ENCODE results near the gene WNT9B. TPM values are rescaled to one million over a fixed set of nuclear protein-coding genes. Genes with fewer than 3 reads are reported as not detected.

WNT9B gene
- total RNA-seq, 3 donors from 2014 or later (not counting 1 experiment from before 2014, with no cell fraction given) = not detected

DNA sequence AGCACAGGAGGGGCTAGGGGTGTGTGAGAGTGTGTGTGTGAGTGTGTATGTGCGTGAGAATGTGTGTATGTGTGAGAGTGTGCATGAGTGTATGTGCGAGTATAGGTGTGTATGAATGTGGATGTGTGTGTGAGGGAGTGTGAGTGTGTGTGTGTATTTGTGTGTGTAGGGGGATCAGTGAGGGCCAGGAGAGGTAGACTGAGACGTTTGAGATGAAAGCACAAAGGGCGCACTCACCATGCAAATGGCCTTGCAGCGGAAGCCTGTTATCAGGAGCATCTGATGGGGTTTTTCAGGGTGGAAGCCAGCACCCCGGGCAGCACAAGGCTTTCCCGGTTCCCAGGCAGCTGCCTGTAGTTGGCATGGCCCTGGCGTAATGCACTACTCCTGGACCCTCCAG lies 14.9 kb downstream of the WNT9B start:
- 87% methylated on average over 8 of the region's 8 CpGs for WGBS (ENCODE audit: insufficient coverage)
- Mint-ChIP-seq H3K4me3 (no peak overlapping the region), H3K27me3 (ENCODE audit: low read depth in 2 of 2) (peaks cover 9 to 14% of the 10 kb centered on the region in 2 donors), H3K4me1 (peaks cover 5 to 6% of the 10 kb centered on the region in 2 donors), H3K36me3 (no peaks in the 10 kb centered on the region), H3K27ac (no peak overlapping the region), H3K9me3 (no peaks in the 10 kb centered on the region)
- Histone ChIP-seq H3K36me3 (ENCODE audit: control insufficient read depth, insufficient read depth, low read length) (no peaks in the 10 kb centered on the region), H3K4me3 (ENCODE audit: low read length) (no peak overlapping the region), H3K27ac (ENCODE audit: low read length) (no peak overlapping the region), H3K4me1 (ENCODE audit: control insufficient read depth, insufficient read depth, low read length) (peaks cover 8% of the 10 kb centered on the region), H3K27me3 (ENCODE audit: control insufficient read depth, insufficient read depth, low read length) (no peaks in the 10 kb centered on the region), H3K9me3 (ENCODE audit: control insufficient read depth, insufficient read depth, low read length) (no peaks in the 10 kb centered on the region)
- TF ChIP-seq, protein P1, sequence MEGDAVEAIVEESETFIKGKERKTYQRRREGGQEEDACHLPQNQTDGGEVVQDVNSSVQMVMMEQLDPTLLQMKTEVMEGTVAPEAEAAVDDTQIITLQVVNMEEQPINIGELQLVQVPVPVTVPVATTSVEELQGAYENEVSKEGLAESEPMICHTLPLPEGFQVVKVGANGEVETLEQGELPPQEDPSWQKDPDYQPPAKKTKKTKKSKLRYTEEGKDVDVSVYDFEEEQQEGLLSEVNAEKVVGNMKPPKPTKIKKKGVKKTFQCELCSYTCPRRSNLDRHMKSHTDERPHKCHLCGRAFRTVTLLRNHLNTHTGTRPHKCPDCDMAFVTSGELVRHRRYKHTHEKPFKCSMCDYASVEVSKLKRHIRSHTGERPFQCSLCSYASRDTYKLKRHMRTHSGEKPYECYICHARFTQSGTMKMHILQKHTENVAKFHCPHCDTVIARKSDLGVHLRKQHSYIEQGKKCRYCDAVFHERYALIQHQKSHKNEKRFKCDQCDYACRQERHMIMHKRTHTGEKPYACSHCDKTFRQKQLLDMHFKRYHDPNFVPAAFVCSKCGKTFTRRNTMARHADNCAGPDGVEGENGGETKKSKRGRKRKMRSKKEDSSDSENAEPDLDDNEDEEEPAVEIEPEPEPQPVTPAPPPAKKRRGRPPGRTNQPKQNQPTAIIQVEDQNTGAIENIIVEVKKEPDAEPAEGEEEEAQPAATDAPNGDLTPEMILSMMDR (IDR thresholded peaks at IDR 0.05) = no peak
- intact Hi-C loops (cut with micrococcal nuclease) = no loop called here
- DNase-seq (no peak), ATAC-seq (no peak)

DNA sequence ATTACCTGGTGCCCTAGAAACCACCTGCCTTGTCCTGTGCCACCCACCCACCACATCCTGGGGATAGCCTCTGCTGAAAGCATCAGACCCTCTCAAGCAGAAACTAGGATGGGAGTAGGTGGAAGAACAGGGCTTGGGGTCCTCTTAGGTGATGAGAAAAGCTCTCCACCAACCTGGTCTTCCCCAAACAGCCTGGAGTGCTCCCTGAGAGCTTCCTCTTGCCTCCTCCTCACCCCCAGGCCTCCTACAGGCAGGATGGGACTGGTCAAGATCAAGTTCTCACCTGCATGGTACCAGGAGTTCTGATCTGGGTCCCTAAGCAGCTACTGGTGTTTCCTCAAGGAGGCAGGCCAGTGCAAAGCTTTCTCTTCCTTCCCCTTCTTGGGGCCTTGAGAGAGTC lies 15.4 kb downstream of the WNT9B start:
- Histone ChIP-seq H3K9me3 (ENCODE audit: control insufficient read depth, insufficient read depth, low read length) (no peaks in the 10 kb centered on the region), H3K36me3 (ENCODE audit: control insufficient read depth, insufficient read depth, low read length) (no peaks in the 10 kb centered on the region), H3K27ac (ENCODE audit: low read length) (no peak overlapping the region), H3K4me1 (ENCODE audit: control insufficient read depth, insufficient read depth, low read length) (peaks cover 8% of the 10 kb centered on the region), H3K4me3 (ENCODE audit: low read length) (no peak overlapping the region), H3K27me3 (ENCODE audit: control insufficient read depth, insufficient read depth, low read length) (no peaks in the 10 kb centered on the region)
- ATAC-seq = no peak
- no peak overlapping the region for H3K27ac Mint-ChIP-seq
- TF ChIP-seq, protein P1 (IDR thresholded peaks at IDR 0.05) = no peak
- no peaks in the 10 kb centered on the region for H3K36me3 Mint-ChIP-seq
- H3K4me3 Mint-ChIP-seq = no peak overlapping the region
- peaks cover 5 to 6% of the 10 kb centered on the region in 2 donors for H3K4me1 Mint-ChIP-seq
- intact Hi-C loops (cut with micrococcal nuclease) = no loop called here
- peaks cover 9 to 14% of the 10 kb centered on the region in 2 donors for H3K27me3 Mint-ChIP-seq (ENCODE audit: low read depth in 2 of 2)
- no peaks in the 10 kb centered on the region for H3K9me3 Mint-ChIP-seq
- DNase-seq = no peak

DNA sequence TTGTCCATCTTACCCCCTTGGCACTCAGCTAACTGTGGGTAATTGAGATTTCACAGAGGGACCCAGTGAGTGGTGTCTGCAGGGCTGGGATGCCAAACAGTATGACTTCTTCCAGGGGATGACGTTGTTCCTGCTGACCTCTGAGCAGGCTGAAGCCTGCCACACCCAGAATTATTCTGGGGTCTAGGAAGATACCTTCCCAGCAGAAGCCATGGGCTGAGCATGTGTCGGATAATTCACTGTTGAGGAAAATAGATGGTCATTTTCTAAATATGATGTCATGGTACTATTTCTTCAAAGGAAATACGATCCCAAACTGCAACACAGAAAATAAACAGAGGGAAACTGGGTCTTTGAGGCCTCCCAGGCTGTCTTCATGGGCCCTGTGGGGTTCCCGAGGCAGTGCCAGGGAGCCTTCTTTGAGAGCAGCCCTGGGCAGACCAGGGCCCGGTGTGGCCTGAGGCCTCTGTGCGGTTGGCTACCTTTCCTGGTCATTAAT lies 17.4 kb downstream of the WNT9B start:
- Mint-ChIP-seq H3K36me3 (no peaks in the 10 kb centered on the region), H3K4me3 (no peak overlapping the region), H3K27ac (no peak overlapping the region), H3K27me3 (ENCODE audit: low read depth in 2 of 2) (peaks cover 9 to 10% of the 10 kb centered on the region in 2 donors), H3K9me3 (no peaks in the 10 kb centered on the region), H3K4me1 (peaks cover 5 to 6% of the 10 kb centered on the region in 2 donors)
- Histone ChIP-seq H3K4me3 (ENCODE audit: low read length) (no peak overlapping the region), H3K9me3 (ENCODE audit: control insufficient read depth, insufficient read depth, low read length) (no peaks in the 10 kb centered on the region), H3K36me3 (ENCODE audit: control insufficient read depth, insufficient read depth, low read length) (no peaks in the 10 kb centered on the region), H3K27me3 (ENCODE audit: control insufficient read depth, insufficient read depth, low read length) (no peaks in the 10 kb centered on the region), H3K27ac (ENCODE audit: low read length) (no peak overlapping the region), H3K4me1 (ENCODE audit: control insufficient read depth, insufficient read depth, low read length) (peaks cover 8% of the 10 kb centered on the region)
- intact Hi-C loops (cut with micrococcal nuclease) = no loop called here
- TF ChIP-seq, protein P1 (IDR thresholded peaks at IDR 0.05) = no peak
- DNase-seq (no peak), ATAC-seq (no peak)
- WGBS (ENCODE audit: insufficient coverage) = 88% methylated on average over 6 of the region's 6 CpGs

DNA sequence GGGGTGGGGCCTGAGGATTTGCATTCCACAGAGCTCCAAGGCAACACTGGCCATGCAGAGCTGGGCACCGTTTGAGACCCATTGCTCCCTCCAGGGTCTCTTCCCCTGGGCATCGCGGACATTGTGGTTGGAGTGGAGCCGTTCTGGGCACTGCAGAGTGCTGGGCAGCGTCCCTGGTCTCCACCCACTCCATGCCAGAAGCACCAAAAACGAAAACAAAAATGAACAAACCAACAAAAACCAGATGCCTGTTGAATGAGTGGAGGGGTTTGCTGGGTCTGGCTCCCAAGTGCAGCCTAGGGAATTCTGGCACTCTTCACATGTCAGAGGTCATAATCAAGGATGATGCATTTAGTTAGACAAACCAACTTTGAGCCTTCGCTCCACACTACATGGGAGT lies 17.9 kb downstream of the WNT9B start:
- H3K27ac Mint-ChIP-seq = no peak overlapping the region
- H3K27me3 Mint-ChIP-seq (ENCODE audit: low read depth in 2 of 2) = peaks cover 9 to 12% of the 10 kb centered on the region in 2 donors
- Histone ChIP-seq H3K4me3 (ENCODE audit: low read length) (no peak overlapping the region), H3K4me1 (ENCODE audit: control insufficient read depth, insufficient read depth, low read length) (peaks cover 8% of the 10 kb centered on the region), H3K27me3 (ENCODE audit: control insufficient read depth, insufficient read depth, low read length) (no peaks in the 10 kb centered on the region), H3K27ac (ENCODE audit: low read length) (no peak overlapping the region), H3K9me3 (ENCODE audit: control insufficient read depth, insufficient read depth, low read length) (no peaks in the 10 kb centered on the region), H3K36me3 (ENCODE audit: control insufficient read depth, insufficient read depth, low read length) (no peaks in the 10 kb centered on the region)
- TF ChIP-seq, protein P1 (IDR thresholded peaks at IDR 0.05) = no peak
- no peak for DNase-seq
- H3K4me1 Mint-ChIP-seq = peaks cover 5 to 6% of the 10 kb centered on the region in 2 donors
- intact Hi-C loops (cut with micrococcal nuclease) = no loop called here
- WGBS (ENCODE audit: insufficient coverage) = 83% methylated on average over 5 of the region's 7 CpGs
- no peaks in the 10 kb centered on the region for H3K9me3 Mint-ChIP-seq
- no peak for ATAC-seq
- H3K4me3 Mint-ChIP-seq = no peak overlapping the region
- H3K36me3 Mint-ChIP-seq = no peaks in the 10 kb centered on the region

All from natural killer cell (primary cell).